Natural killer cell (primary cell): ENCODE results near the gene RASSF5. TPM values are rescaled to one million over a fixed set of nuclear protein-coding genes. Genes with fewer than 3 reads are reported as not detected.

ENCODE experiments used
- ATAC-seq, 3 donors: fragments of 150-1000 bp in 2 of 3; fragments of 200-7000 bp in 1 of 3; cut with Tn5 transposase; 1 replicate in 1 of 3; 2 replicates in 2 of 3; pipeline ENCODE4 v1.10.0; 2021; ENCODE audit warnings: mild to moderate bottlenecking in 2 of 3, moderate library complexity in 2 of 3
- DNase-seq, 2 donors: peaks; one replicate each; pipeline versions ENCODE4 v3.0.0 to v3.0.0-alpha.2; 2013 to 2021; ENCODE audit warnings: mixed read lengths in 1 of 2
- H3K27ac ChIP-seq: one replicate; pipeline ENCODE4 v1.5.1; 2013; ENCODE audit warnings: mild to moderate bottlenecking, low read length
- H3K27me3 ChIP-seq: one replicate; pipeline ENCODE4 v1.6.1; 2013; ENCODE audit warnings: low read length; ENCODE audit not compliant: control insufficient read depth, insufficient read depth
- H3K36me3 ChIP-seq: one replicate; pipeline ENCODE4 v1.6.1; 2013; ENCODE audit warnings: low read length; ENCODE audit not compliant: control insufficient read depth, insufficient read depth
- H3K4me1 ChIP-seq: one replicate; pipeline ENCODE4 v1.6.1; 2013; ENCODE audit warnings: low read length; ENCODE audit not compliant: control insufficient read depth, insufficient read depth
- H3K4me3 ChIP-seq: one replicate; pipeline ENCODE4 v1.5.1; 2013; ENCODE audit warnings: low read length
- H3K9me3 ChIP-seq: one replicate; pipeline ENCODE4 v1.6.1; 2013; ENCODE audit warnings: low read length; ENCODE audit not compliant: control insufficient read depth, insufficient read depth
- H3K27ac Mint-ChIP-seq, 2 donors: one replicate each; pipeline ENCODE4 v1.8.0; 2022; ENCODE audit warnings: mild to moderate bottlenecking in 2 of 2, mixed read lengths in 2 of 2, moderate library complexity in 1 of 2
- H3K27me3 Mint-ChIP-seq, 2 donors: one replicate each; pipeline ENCODE4 v1.8.0; 2022; ENCODE audit warnings: low read depth in 2 of 2, mixed read lengths in 2 of 2
- H3K36me3 Mint-ChIP-seq: one replicate; pipeline ENCODE4 v1.8.0; 2022; ENCODE audit warnings: mixed read lengths
- H3K4me1 Mint-ChIP-seq, 2 donors: one replicate each; pipeline ENCODE4 v1.8.0; 2022; ENCODE audit warnings: mixed read lengths in 2 of 2
- H3K4me3 Mint-ChIP-seq: one replicate; pipeline ENCODE4 v1.8.0; 2022; ENCODE audit warnings: mild to moderate bottlenecking, moderate library complexity, mixed read lengths
- H3K9me3 Mint-ChIP-seq, 2 donors: one replicate each; pipeline ENCODE4 v1.8.0; 2022; ENCODE audit warnings: mixed read lengths in 2 of 2
- WGBS: methylation state at CpG from one replicate; pipeline ENCODE4 v1.1.7; 2013; ENCODE audit warnings: missing lambda C conversion rate; ENCODE audit not compliant: insufficient coverage; 5-methylcytosine and 5-hydroxymethylcytosine counted together
- intact Hi-C: fragments of 100-400 bp; cut with micrococcal nuclease; formaldehyde crosslinking; loops from one replicate; pipeline ENCODE4 v1.14.2; 2022
- total RNA-seq, 4 donors: library from RNA; stranded (reverse); fragments of 120-200 nt in 1 of 4; gene quantifications; one replicate each; pipeline versions ENCODE4 v1.2.3 to v1.2.4, GENCODE V29; 2013 to 2022
- TF ChIP-seq, protein P1 (sequence below): fragments of 200-600 bp; IDR thresholded peaks from one replicate; pipeline ENCODE4 v1.8.0; 2022; ENCODE audit warnings: antibody characterized with exemption

Gene RASSF5
- total RNA-seq, 3 donors from 2014 or later (not counting 1 experiment from before 2014, with no cell fraction given), result 231 to 333 (median 279) TPM

- Mint-ChIP-seq H3K9me3 (no peaks in the 10 kb centered on the region), H3K4me3 (no peak overlapping the region), H3K27me3 (peaks cover 0 to 6% of the 10 kb centered on the region in 2 donors), H3K36me3 (no peaks in the 10 kb centered on the region), H3K27ac (peak overlapping the region in 1 of 2 donors; percentile 54), H3K4me1 (peaks cover 0 to 5% of the 10 kb centered on the region in 2 donors)
- TF ChIP-seq, protein P1, sequence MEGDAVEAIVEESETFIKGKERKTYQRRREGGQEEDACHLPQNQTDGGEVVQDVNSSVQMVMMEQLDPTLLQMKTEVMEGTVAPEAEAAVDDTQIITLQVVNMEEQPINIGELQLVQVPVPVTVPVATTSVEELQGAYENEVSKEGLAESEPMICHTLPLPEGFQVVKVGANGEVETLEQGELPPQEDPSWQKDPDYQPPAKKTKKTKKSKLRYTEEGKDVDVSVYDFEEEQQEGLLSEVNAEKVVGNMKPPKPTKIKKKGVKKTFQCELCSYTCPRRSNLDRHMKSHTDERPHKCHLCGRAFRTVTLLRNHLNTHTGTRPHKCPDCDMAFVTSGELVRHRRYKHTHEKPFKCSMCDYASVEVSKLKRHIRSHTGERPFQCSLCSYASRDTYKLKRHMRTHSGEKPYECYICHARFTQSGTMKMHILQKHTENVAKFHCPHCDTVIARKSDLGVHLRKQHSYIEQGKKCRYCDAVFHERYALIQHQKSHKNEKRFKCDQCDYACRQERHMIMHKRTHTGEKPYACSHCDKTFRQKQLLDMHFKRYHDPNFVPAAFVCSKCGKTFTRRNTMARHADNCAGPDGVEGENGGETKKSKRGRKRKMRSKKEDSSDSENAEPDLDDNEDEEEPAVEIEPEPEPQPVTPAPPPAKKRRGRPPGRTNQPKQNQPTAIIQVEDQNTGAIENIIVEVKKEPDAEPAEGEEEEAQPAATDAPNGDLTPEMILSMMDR, result peak; percentile 73
- Histone ChIP-seq H3K27me3 (no peaks in the 10 kb centered on the region), H3K4me1 (peaks cover 2% of the 10 kb centered on the region), H3K4me3 (no peak overlapping the region), H3K9me3 (no peaks in the 10 kb centered on the region), H3K27ac (no peak overlapping the region), H3K36me3 (no peaks in the 10 kb centered on the region)
- WGBS, result 73% methylated on average over 6 of the region's 9 CpGs
- DNase-seq (peak; percentile 54 to 85), ATAC-seq (peak; percentile 85 to 97 (median 90))
- intact Hi-C loops, result loop anchor here (1.0 to 2.0 kb wide), 2 partner anchors 17 to 202 kb away; no protein-coding TSS in a partner anchor
Measured at GRCh38 chr1:206461602-206462455, 45.5 kb upstream of the RASSF5 start.

DNA sequence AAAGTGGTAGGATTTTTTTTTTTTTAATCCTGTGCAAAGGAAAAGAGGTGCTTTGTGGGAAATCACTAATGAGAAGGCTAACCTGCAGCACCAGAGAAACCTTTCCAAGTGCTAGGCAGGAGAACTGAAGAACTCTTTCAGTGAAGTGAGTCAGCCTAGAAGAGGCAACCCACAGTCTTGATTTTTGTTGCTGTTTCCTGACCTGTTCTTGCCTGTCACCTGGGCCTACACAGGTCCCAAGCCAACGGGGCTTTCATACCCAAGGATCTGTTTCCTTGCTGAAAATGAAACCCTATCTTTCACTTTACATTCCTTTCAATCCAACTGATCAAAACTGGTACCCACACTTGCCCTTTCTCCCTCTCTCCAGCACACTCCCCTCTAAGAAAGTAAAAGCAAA is 44.2 kb upstream of the RASSF5 start:
- TF ChIP-seq, protein P1, result no peak
- WGBS, result 81% methylated on average over 1 of the region's 1 CpG
- H3K27ac Mint-ChIP-seq, result peak overlapping the region in 1 of 2 donors; percentile 1

GRCh38 chr1:206463911-206464310 is 43.4 kb upstream of the RASSF5 start:
- Mint-ChIP-seq H3K36me3 (no peaks in the 10 kb centered on the region), H3K27ac (peak overlapping the region in 1 of 2 donors; percentile 1), H3K4me1 (peaks cover 5 to 9% of the 10 kb centered on the region in 2 donors), H3K27me3 (peaks cover 6 to 8% of the 10 kb centered on the region in 2 donors), H3K4me3 (no peak overlapping the region), H3K9me3 (no peaks in the 10 kb centered on the region)
- TF ChIP-seq, protein P1, result no peak
- no peak for ATAC-seq
- Histone ChIP-seq H3K27ac (no peak overlapping the region), H3K4me3 (no peak overlapping the region), H3K4me1 (peaks cover 18% of the 10 kb centered on the region), H3K36me3 (no peaks in the 10 kb centered on the region), H3K27me3 (no peaks in the 10 kb centered on the region), H3K9me3 (no peaks in the 10 kb centered on the region)
- DNase-seq, result no peak
- WGBS, result 96% methylated on average over 8 of the region's 8 CpGs
- intact Hi-C loops, result loop anchor here (2.0 kb wide), 1 partner anchor 15 kb away; no protein-coding TSS in a partner anchor

More for the DNA sequence above, 44.2 kb upstream of the RASSF5 start:
- H3K4me3 Mint-ChIP-seq, result no peak overlapping the region
- ATAC-seq (no peak), DNase-seq (no peak)
- H3K27ac ChIP-seq, result no peak overlapping the region
- H3K27me3 ChIP-seq, result no peaks in the 10 kb centered on the region
- no peaks in the 10 kb centered on the region for H3K9me3 ChIP-seq
- intact Hi-C loops, result loop anchor here (2.0 kb wide), 1 partner anchor 16 kb away; no protein-coding TSS in a partner anchor
- peaks cover 11% of the 10 kb centered on the region for H3K4me1 ChIP-seq
- peaks cover 5% of the 10 kb centered on the region in 2 donors for H3K4me1 Mint-ChIP-seq
- no peaks in the 10 kb centered on the region for H3K36me3 Mint-ChIP-seq
- H3K27me3 Mint-ChIP-seq, result peaks cover 4 to 6% of the 10 kb centered on the region in 2 donors
- H3K36me3 ChIP-seq, result no peaks in the 10 kb centered on the region
- no peak overlapping the region for H3K4me3 ChIP-seq
- no peaks in the 10 kb centered on the region for H3K9me3 Mint-ChIP-seq
